T-helper 17 cell (primary cell): ENCODE results near the gene KDM8. TPM values are rescaled to one million over a fixed set of nuclear protein-coding genes. Genes with fewer than 3 reads are reported as not detected.
A peak's percentile ranks its signal among the peaks of the same experiment; 100 is the strongest.

Experiments used
- ATAC-seq: fragments of 150-1000 bp; cut with Tn5 transposase; 2 replicates; pipeline ENCODE4 v1.10.0; 2021; ENCODE audit warnings: mild to moderate bottlenecking, moderate library complexity
- DNase-seq, 3 donors: peaks; one replicate each; pipeline versions ENCODE4 v3.0.0 to v3.0.0-alpha.2; 2020 to 2021
- H3K9me3 ChIP-seq: one replicate; pipeline ENCODE4 v1.7.0; 2013; ENCODE audit warnings: low read length, mild to moderate bottlenecking; ENCODE audit not compliant: control insufficient read depth, poor library complexity, severe bottlenecking
- H3K27ac Mint-ChIP-seq: one replicate; pipeline ENCODE4 v1.8.0; 2022; ENCODE audit warnings: mild to moderate bottlenecking, moderate library complexity, mixed read lengths
- H3K27me3 Mint-ChIP-seq: one replicate; pipeline ENCODE4 v1.8.0; 2022; ENCODE audit warnings: mixed read lengths
- H3K36me3 Mint-ChIP-seq: one replicate; pipeline ENCODE4 v1.8.0; 2022; ENCODE audit warnings: low read depth, mixed read lengths
- H3K4me1 Mint-ChIP-seq: one replicate; pipeline ENCODE4 v1.8.0; 2022; ENCODE audit warnings: mild to moderate bottlenecking, mixed read lengths
- H3K4me3 Mint-ChIP-seq: one replicate; pipeline ENCODE4 v1.8.0; 2022; ENCODE audit warnings: mild to moderate bottlenecking, moderate library complexity, mixed read lengths
- total RNA-seq, 4 donors: library from RNA in 2 of 4; stranded (reverse) in 2 of 4; gene quantifications; one replicate each; pipeline ENCODE4 v1.2.3 and lab custom pipeline; 2022 to 2026

KDM8 gene
- total RNA-seq, 2 donors from 2014 or later = 11.6 to 11.9 TPM

GRCh38 chr16:27177031-27177774 is 26.1 kb upstream of the KDM8 start:
- H3K9me3 ChIP-seq = no peaks in the 10 kb centered on the region
- H3K36me3 Mint-ChIP-seq = no peaks in the 10 kb centered on the region
- H3K4me1 Mint-ChIP-seq = peaks cover 32% of the 10 kb centered on the region
- peak overlapping the region; percentile 91 for H3K27ac Mint-ChIP-seq
- DNase-seq = no peak
- no peaks in the 10 kb centered on the region for H3K27me3 Mint-ChIP-seq
- ATAC-seq = no peak
- H3K4me3 Mint-ChIP-seq = no peak overlapping the region

GRCh38 chr16:27179500-27180072 is 23.7 kb upstream of the KDM8 start:
- Mint-ChIP-seq H3K4me1 (peaks cover 23% of the 10 kb centered on the region), H3K36me3 (no peaks in the 10 kb centered on the region), H3K27ac (peak overlapping the region; percentile 85), H3K4me3 (peak overlapping the region; percentile 39), H3K27me3 (no peaks in the 10 kb centered on the region)
- no peaks in the 10 kb centered on the region for H3K9me3 ChIP-seq
- ATAC-seq (peak; percentile 100), DNase-seq (peak; percentile 61 to 86 (median 67))

DNA sequence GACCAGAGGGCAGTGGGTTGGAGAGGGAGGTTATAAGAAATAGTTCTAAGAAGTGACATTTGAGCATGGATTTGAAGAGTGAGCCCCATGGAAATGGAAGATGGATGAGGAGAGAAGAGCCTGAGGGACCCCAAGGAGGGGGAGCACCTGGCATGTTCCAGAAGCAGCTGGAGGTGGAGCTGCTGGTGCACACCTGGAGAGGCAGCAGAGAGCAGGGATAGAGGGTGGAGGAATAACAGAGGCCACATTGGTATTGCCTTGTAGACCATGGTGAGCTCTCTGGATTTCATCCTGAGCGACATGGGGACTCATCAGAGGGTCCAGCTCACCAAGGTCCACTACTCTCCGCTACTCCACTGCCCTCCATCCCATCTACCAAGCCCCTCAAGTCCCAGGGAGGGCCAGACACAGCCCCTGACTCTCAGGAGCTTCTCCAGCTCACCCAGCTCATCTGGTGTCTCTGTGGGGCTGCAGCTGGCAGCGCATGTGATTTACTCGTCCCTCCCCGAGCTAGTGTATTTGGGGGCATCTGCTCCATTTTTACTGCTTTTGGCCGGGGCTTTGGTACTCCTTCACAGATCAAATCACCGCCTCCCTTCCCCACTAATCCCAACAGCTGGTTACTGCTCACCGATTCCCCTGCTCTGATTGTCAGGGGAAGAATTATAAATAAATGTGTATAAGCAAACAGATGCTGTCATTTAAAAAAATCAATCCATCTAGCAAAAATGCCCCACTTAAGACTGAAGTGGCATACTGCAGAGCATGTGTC is 22.1 kb upstream of the KDM8 start:
- Mint-ChIP-seq H3K27ac (no peak overlapping the region), H3K27me3 (no peaks in the 10 kb centered on the region), H3K4me3 (no peak overlapping the region), H3K36me3 (no peaks in the 10 kb centered on the region), H3K4me1 (peaks cover 19% of the 10 kb centered on the region)
- ATAC-seq (no peak), DNase-seq (no peak)
- H3K9me3 ChIP-seq = no peaks in the 10 kb centered on the region

- Mint-ChIP-seq H3K36me3 (no peaks in the 10 kb centered on the region), H3K4me3 (no peak overlapping the region), H3K4me1 (peaks cover 20% of the 10 kb centered on the region), H3K27ac (no peak overlapping the region), H3K27me3 (no peaks in the 10 kb centered on the region)
- no peak for DNase-seq
- ATAC-seq = no peak
- H3K9me3 ChIP-seq = no peaks in the 10 kb centered on the region
Measured at GRCh38 chr16:27182906-27183405, 20.4 kb upstream of the KDM8 start.

GRCh38 chr16:27185776-27186130 is 17.6 kb upstream of the KDM8 start:
- DNase-seq (no peak), ATAC-seq (no peak)
- Mint-ChIP-seq H3K27me3 (no peaks in the 10 kb centered on the region), H3K27ac (no peak overlapping the region), H3K4me3 (no peak overlapping the region), H3K4me1 (peaks cover 6% of the 10 kb centered on the region), H3K36me3 (no peaks in the 10 kb centered on the region)
- H3K9me3 ChIP-seq = no peaks in the 10 kb centered on the region

DNA sequence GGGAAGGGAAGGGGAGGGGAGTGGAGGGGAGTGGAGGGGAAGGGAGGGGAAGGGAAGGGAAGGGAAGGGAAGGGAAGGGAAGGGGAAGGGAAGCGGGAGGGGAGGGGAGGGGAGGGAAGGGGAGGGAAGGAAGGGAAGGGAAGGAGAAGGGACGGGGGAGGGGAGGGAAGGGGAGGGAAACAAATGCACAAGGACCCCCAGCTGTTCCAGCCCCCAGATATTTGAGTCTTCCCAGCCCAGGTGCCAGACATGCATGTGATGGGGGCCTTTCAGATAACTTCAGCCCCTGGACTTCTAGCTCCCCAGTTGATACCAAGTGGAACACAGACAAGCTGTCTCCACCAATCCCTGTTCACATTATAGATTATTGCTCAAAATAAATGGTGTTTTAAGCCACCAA is 14.7 kb upstream of the KDM8 start:
- no peaks in the 10 kb centered on the region for H3K27me3 Mint-ChIP-seq
- no peaks in the 10 kb centered on the region for H3K36me3 Mint-ChIP-seq
- peaks cover 6% of the 10 kb centered on the region for H3K4me1 Mint-ChIP-seq
- H3K4me3 Mint-ChIP-seq = no peak overlapping the region
- H3K27ac Mint-ChIP-seq = peak overlapping the region; percentile 8
- no peaks in the 10 kb centered on the region for H3K9me3 ChIP-seq
- no peak for ATAC-seq
- no peak for DNase-seq

DNA sequence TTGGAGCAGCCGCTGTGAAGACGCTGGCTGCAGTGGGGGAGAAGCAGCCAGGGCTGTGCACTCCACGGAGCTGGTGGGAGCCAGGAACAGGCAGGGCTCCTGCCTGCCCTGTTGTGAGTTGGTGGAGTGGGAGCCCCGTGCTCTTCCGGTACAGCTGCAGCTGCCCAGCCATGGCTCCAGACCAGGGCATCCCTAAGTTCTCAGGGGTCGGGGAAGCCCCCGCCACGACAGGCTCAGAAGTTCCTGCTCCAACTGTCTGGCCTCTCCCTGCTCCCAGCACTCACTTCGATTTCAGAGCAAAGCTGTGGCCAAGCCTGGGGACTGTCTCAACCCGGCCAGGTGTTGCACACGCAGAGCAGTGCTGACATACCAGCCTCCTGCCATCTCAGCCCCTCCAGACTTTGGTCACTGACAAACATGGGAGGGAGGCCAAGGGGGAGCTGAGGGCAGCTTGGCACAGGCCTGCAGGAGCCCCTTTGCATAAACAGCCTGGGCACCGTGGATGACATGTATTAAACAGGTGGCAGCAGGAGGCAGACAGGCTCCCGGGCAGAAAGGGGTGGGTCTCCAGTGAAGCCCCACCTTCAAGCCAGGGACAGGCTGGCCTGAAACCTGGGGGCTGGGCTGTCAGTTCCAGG is 13.9 kb upstream of the KDM8 start:
- Mint-ChIP-seq H3K27me3 (no peaks in the 10 kb centered on the region), H3K36me3 (no peaks in the 10 kb centered on the region)

GRCh38 chr16:27190316-27190871 is 12.9 kb upstream of the KDM8 start:
- no peak for ATAC-seq
- no peaks in the 10 kb centered on the region for H3K9me3 ChIP-seq
- no peaks in the 10 kb centered on the region for H3K36me3 Mint-ChIP-seq
- no peak for DNase-seq
- H3K27ac Mint-ChIP-seq = no peak overlapping the region
- H3K27me3 Mint-ChIP-seq = no peaks in the 10 kb centered on the region
- peaks cover 11% of the 10 kb centered on the region for H3K4me1 Mint-ChIP-seq
- no peak overlapping the region for H3K4me3 Mint-ChIP-seq

More for the DNA sequence above, 13.9 kb upstream of the KDM8 start:
- no peaks in the 10 kb centered on the region for H3K9me3 ChIP-seq
- ATAC-seq (no peak), DNase-seq (no peak)
- H3K27ac Mint-ChIP-seq = peak overlapping the region; percentile 8
- H3K4me3 Mint-ChIP-seq = no peak overlapping the region
- peaks cover 6% of the 10 kb centered on the region for H3K4me1 Mint-ChIP-seq

DNA sequence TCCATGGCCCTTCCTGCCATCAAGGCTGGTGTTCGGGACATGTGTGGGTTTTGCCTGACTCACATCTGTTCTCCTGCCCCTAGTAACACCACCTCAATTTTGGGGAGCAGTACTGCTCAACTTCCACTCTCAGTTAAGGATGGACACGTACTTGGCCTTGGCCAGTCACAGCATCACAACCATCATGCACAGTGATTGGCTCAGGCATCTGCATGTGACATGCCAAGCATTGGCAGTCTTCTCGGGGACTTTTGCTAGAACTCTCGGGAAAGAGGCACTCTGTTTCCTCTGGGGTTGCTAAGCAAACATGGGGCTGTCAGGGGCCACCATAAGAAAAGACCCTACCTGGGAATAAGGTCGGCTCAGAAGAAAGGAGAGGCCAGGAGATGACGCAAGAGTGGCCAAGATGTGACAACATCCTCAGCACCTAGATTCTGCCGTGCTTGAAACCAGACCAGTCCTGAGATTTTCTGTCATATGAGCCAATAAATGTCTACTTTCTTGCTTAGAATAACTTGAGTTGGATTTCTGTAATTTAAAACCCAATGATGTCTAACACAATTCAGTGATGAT is 11.9 kb upstream of the KDM8 start:
- DNase-seq = no peak
- H3K27me3 Mint-ChIP-seq = no peaks in the 10 kb centered on the region
- peaks cover 22% of the 10 kb centered on the region for H3K4me1 Mint-ChIP-seq
- no peak overlapping the region for H3K4me3 Mint-ChIP-seq
- no peaks in the 10 kb centered on the region for H3K9me3 ChIP-seq
- H3K27ac Mint-ChIP-seq = no peak overlapping the region
- no peak for ATAC-seq
- H3K36me3 Mint-ChIP-seq = no peaks in the 10 kb centered on the region

GRCh38 chr16:27193300-27193990 is 9.9 kb upstream of the KDM8 start:
- Mint-ChIP-seq H3K36me3 (no peaks in the 10 kb centered on the region), H3K4me1 (peaks cover 33% of the 10 kb centered on the region), H3K27me3 (no peaks in the 10 kb centered on the region), H3K27ac (peak overlapping the region; percentile 93), H3K4me3 (no peak overlapping the region)
- no peak for ATAC-seq
- no peaks in the 10 kb centered on the region for H3K9me3 ChIP-seq
- DNase-seq = no peak

- H3K36me3 Mint-ChIP-seq = no peaks in the 10 kb centered on the region
- peak overlapping the region; percentile 31 for H3K4me3 Mint-ChIP-seq
- H3K27me3 Mint-ChIP-seq = no peaks in the 10 kb centered on the region
- H3K4me1 Mint-ChIP-seq = peaks cover 42% of the 10 kb centered on the region
- H3K27ac Mint-ChIP-seq = peak overlapping the region; percentile 93
- DNase-seq = no peak
- H3K9me3 ChIP-seq = no peaks in the 10 kb centered on the region
- ATAC-seq = no peak
Measured at GRCh38 chr16:27195076-27195741, 8.1 kb upstream of the KDM8 start.
